GM18951 (cell line): ENCODE results near the gene C12orf57.

Source experiments
- POLR2A ChIP-seq: IDR thresholded peaks from 4 replicates; pipeline ENCODE4 v1.6.1; 2011; ENCODE audit warnings: mild to moderate bottlenecking; ENCODE audit not compliant: insufficient read length, insufficient read depth; ENCODE audit errors: extremely low read depth
- in situ Hi-C: fragments of 300-500 bp; cut with MboI; formaldehyde crosslinking; loops from one replicate; pipeline ENCODE4 v1.12.0; 2022; ENCODE audit warnings: low sequenced_read_pairs, mixed read lengths, inconsistent platforms; ENCODE audit not compliant: unreplicated experiment

Gene C12orf57

GRCh38 chr12:6925540-6926279 is 18.1 kb upstream of the C12orf57 start:
- in situ Hi-C loops: no loop called here
- TF ChIP-seq POLR2A: no peak

GRCh38 chr12:6927379-6928021 is 16.3 kb upstream of the C12orf57 start, which contains the start of gene ATN1:
TSS of gene ATN1 (plus strand) at chr12:6927959. CDS start at chr12:6934002, 6,043 bp downstream.
- TF ChIP-seq POLR2A: peak; percentile 50
- in situ Hi-C loops: no loop called here

GRCh38 chr12:6928022-6928702 is 15.7 kb upstream of the C12orf57 start:
- in situ Hi-C loops: no loop called here
- TF ChIP-seq POLR2A: no peak

- no peak for TF ChIP-seq POLR2A
- in situ Hi-C loops: no loop called here
These were observed 15.0 kb upstream of the C12orf57 start for GRCh38 chr12:6928703-6929407.

- no peak for TF ChIP-seq POLR2A
- in situ Hi-C loops: no loop called here
These were observed 14.1 kb upstream of the C12orf57 start for GRCh38 chr12:6929466-6930452.

- in situ Hi-C loops: no loop called here
- no peak for TF ChIP-seq POLR2A
These were observed 11.1 kb upstream of the C12orf57 start for GRCh38 chr12:6932766-6933165.

- in situ Hi-C loops: no loop called here
- no peak for TF ChIP-seq POLR2A
These were observed 9.7 kb upstream of the C12orf57 start for GRCh38 chr12:6934110-6934509.

- in situ Hi-C loops: no loop called here
- no peak for TF ChIP-seq POLR2A
These were observed 8.2 kb upstream of the C12orf57 start for GRCh38 chr12:6935371-6936193.

- no peak for TF ChIP-seq POLR2A
- in situ Hi-C loops: no loop called here
These were observed 7.6 kb upstream of the C12orf57 start for GRCh38 chr12:6936194-6936635.

- in situ Hi-C loops: no loop called here
- TF ChIP-seq POLR2A: no peak
These were observed 7.0 kb upstream of the C12orf57 start for GRCh38 chr12:6936636-6937480.
